DMS 273 (cell line): ENCODE results near the gene MORF4L1.

Source experiments
- DNase-seq: peaks from one replicate; lab custom pipeline; 2025; ENCODE audit not compliant: unreplicated experiment; lab: John Stamatoyannopoulos, UW

Gene MORF4L1

GRCh38 chr15:78943692-78944091 lies 71.0 kb downstream of the MORF4L1 start:
- no peak for DNase-seq

GRCh38 chr15:78944202-78944625 lies 71.5 kb downstream of the MORF4L1 start:
- no peak for DNase-seq

GRCh38 chr15:78944669-78945407 lies 72.1 kb downstream of the MORF4L1 start, which contains the start of gene CTSH:
CTSH (minus strand) TSS chr15:78945046; CDS start chr15:78944981, 65 bp downstream.
- peak; percentile 77 for DNase-seq

GRCh38 chr15:78946493-78946892 lies 73.8 kb downstream of the MORF4L1 start:
- no peak for DNase-seq

- DNase-seq: no peak
Measured at GRCh38 chr15:78947506-78947905, 74.8 kb downstream of the MORF4L1 start.
